GM19468 (cell line): ENCODE data around the gene AMOTL1.
"Not testable (repeated sequence)": the region's sequence is repeated elsewhere in the genome, so short reads cannot be mapped to it uniquely, and the experiment has no call there.

Experiments
- ATAC-seq: cut with Tn5 transposase; IDR thresholded peaks from one replicate; pipeline ENCODE4 v1.9.1; 2021; ENCODE audit warnings: mild to moderate bottlenecking, moderate library complexity, moderate number of reproducible peaks; ENCODE audit not compliant: unreplicated experiment; ENCODE audit errors: extremely low read depth

Gene AMOTL1

GRCh38 chr11:94812724-94813720 is 44.9 kb downstream of the AMOTL1 start:
- ATAC-seq: not testable (repeated sequence)

GRCh38 chr11:94814272-94814976 is 46.3 kb downstream of the AMOTL1 start:
- no peak for ATAC-seq

DNA sequence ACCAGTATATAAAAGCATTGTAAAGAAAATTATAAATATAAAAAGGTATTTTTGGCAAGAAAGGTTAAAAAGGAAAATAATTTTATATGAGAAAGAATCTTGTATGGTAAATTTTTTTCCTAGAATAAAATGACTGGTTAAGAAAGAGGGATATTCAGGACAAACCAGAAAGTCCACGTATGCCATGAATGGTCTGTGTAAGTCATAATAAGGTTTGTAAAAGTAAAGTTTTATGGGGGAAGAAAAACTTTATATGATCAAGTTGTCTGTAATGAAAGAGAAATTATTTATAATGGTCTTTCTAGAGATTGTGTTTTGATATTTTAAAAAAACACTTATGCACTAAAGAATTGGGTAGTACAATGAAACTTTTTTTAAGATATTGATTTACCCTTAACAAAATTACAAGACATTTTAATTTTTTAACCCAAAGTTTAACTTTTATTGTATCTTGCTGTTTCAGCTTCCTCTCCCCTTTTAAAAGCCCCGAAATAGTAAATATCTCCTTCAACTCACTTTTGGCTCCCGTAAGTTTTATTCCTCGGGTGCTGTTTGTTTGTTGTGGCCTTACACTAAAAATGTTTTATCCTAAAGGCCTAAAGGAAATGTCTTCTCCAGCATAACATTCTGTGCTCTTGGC is 47.7 kb downstream of the AMOTL1 start:
- no peak for ATAC-seq

GRCh38 chr11:94820480-94820879 is 52.3 kb downstream of the AMOTL1 start:
- ATAC-seq: no peak

DNA sequence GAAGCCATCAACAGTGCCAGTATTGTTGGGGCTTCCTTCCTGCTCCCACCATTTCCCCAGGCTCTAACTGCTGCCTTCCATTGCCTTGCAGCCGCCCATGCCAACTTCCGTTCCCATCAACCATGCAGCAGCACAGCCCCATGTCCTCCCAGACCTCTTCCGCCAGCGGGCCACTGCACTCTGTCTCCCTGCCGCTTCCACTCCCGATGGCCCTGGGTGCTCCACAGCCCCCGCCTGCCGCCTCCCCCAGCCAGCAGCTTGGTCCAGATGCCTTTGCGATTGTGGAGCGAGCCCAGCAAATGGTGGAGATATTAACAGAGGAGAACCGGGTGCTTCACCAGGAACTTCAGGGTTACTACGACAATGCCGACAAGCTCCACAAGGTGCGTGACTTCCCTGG is 53.3 kb downstream of the AMOTL1 start:
- ATAC-seq: no peak

DNA sequence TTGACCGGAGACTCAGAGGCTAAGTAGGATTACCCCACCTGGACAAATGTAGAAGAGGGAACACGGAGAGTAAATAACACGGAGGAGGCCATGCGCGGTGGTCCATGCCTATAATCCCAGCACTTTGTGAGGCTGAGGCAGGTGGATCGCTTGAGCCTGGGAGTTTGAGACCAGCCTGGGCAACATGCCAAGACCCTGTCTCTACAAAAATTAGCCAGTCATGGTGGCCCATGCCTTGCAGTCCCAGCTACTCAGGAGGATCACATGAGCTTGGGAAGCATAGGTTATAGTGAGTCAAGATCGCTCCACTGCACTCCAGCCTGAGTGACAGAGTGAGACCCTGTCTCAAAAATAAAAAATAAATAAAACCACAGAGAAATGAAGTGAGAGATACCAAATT is 53.9 kb downstream of the AMOTL1 start:
- ATAC-seq: no peak

DNA sequence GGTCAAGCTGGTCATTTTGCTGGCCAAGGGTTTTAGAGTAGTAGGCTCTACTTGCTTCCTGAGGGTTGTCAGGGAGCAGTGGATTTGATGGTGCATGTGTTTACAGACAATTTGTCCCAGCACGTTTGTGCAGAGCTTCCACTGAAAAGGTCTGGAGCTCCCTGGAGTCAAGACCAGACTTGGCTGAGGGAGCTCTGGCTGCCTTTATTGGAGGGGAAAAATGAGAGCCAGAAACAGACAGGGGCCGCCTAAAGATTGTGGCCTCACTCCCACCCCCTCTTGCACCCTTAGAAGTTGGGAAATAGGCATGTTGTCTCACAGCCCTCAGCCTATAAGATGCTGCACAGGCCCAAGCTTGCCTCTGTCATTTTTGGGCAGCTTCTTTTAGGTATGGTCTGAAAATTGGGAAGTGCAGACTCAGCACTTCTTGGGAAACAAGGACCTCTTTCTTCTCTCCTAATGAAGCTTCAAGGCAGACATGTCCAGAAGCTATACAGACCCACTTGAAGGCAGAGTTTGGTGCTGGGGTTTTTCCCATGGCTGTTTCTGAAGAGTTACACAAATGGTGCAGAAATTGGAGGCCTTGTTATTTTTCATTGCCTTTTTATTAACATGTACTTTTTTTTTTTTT is 55.1 kb downstream of the AMOTL1 start:
- no peak for ATAC-seq

GRCh38 chr11:94825031-94825430 is 56.9 kb downstream of the AMOTL1 start:
- ATAC-seq: no peak

DNA sequence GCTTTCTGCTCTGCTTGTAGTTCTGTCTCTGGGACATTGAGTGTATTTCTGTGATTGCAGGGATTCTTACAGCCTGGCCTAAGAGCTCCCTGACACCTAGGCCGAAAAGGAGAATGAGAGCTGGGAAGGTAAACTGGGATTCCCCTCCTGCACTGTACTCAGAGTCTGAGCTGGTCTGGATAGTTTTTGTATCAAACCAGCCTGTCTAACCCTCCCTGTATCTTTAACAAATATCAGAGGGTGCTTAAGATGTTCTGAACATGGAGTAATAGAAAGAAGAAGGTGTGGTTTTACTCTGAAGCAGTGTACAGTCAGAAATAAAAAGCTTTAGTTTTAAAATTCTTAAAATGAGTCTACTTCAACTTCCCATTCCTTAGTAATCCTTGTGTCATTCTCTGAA is 57.3 kb downstream of the AMOTL1 start:
- ATAC-seq: no peak

- no peak for ATAC-seq
These were observed 58.3 kb downstream of the AMOTL1 start for GRCh38 chr11:94826415-94826814.

DNA sequence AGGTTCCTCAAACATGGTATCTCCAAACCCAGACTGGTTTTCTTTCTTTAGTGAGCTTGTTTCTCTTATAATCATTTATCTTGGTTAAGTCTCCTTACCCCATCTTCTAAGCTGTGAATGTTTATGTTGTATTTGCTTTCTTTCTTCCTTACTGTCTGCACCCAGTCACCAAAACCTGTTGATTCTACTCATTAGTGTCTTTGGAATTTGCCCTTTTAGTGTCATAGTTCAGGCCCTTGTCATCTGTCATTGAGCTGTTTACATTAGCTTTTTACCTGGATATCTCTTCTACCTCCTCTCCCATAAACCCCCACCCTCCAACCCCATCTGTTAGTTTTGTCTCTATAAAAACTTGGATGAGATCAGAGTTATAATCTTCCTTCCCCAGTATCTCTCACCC is 59.9 kb downstream of the AMOTL1 start:
- ATAC-seq: no peak

GRCh38 chr11:94830722-94831510 is 62.8 kb downstream of the AMOTL1 start:
- ATAC-seq: no peak

DNA sequence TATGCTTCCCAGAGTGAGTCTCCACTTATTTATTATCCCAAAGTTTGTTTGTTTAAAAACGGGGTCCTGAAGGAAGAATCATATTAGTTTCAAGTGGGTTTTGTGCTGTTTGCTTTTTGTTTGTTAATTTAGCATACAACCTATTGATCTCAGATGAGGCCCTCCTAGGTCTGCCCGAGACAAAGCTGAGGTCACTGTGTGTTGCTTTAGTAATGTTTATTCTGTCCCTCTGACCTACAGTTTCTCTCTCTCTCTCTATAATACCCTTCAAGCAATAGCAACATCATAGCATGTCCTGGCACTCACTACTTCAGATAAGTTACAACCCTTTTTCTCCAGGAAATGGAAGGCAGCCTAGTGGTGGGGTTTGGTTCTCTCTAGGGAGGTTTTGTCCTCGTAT is 63.4 kb downstream of the AMOTL1 start:
- no peak for ATAC-seq

DNA sequence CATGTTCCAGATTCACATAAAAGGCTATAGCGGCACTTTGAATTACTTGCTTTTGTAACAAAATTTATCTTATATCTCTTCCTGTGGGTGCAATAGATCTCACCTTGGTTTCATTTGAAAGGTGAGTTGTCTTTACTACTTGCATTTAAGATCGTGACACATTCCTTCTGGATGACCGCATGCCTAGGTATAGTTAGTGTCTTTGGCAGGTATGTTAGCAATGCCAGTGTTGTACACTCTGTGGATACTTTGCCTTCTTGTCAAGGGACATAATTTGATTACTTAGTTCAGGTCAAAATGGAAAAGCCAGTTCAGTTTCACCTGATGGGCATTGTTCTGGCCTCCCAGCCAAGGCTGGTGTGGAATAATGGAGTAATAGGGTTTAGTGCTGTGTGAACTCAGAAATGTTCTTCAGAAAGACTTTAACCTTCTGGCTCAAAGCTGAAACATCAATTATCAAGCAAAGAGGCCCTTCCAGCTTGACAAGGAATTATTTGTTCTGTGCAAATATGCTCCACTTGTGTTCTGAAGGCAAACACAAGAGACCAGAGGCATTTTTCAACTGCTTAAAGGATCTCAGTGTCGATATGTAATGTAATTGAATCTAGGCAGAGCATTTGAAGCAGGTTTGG is 64.6 kb downstream of the AMOTL1 start:
- ATAC-seq: no peak

DNA sequence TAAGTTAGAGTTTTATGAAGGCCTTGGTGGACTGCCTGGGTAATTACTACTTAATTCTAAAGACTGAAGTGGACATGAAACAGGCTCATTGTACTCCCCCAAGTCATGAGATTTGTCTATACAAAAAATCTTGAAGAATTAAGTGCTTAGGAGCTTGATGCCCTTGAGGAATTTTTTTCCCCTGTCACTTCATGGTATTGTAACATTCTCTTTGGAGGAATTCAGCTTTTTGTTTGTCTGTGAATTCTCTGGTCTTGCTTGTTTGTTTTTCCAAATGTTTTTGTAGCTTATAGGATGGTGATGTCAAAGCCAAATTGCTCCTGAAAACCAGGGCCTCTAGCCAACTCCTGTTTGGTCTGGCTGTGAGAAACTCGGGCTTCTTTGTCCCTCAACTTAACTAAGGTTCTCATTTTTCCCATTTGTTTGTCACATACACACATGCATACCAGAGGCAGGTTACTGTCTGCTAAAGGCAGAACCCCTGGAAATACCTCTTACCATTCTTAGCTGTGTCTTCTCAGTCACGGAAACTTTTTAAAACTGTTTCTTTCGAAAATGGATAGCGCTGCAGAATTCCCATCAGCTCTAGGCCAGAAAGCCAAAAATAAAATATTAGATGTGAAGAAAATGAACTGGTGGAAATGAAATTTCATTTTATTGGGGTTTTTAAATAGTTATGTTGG is 66.9 kb downstream of the AMOTL1 start:
- ATAC-seq: no peak

DNA sequence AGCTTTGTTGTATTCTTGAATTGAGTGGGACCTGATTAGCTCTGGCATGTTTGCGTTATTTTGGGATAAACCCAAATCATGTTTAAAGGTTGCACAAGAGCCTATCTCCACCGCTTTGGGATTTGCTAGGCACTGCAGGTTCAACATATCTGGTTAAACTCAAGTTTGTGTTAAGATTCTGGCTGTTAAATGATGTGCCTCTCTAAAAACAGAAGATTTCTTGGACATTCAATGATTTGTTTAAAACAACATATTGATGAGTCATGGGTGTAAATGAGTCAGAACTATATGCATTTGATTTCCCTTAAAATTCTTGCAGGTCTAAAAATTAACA is 67.4 kb downstream of the AMOTL1 start:
- no peak for ATAC-seq

DNA sequence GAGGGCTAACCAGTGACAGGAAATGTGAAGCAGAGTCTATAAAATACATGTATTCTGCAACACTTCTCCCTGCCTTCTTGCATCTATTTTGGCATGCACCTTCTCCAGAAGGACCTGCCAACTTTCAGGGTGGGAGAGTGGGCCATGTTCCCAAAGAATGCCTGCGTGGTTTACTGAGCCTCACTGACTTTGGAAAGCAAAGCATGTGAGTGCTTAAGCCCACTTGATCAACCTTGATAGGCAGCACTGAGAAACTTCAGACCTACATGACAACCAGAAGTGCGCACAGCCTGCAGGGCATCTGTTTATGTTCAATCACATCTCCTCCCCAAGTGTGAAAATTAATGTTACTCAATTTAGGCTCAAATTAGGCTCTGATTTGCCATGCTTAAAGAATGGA is 69.2 kb downstream of the AMOTL1 start:
- no peak for ATAC-seq

DNA sequence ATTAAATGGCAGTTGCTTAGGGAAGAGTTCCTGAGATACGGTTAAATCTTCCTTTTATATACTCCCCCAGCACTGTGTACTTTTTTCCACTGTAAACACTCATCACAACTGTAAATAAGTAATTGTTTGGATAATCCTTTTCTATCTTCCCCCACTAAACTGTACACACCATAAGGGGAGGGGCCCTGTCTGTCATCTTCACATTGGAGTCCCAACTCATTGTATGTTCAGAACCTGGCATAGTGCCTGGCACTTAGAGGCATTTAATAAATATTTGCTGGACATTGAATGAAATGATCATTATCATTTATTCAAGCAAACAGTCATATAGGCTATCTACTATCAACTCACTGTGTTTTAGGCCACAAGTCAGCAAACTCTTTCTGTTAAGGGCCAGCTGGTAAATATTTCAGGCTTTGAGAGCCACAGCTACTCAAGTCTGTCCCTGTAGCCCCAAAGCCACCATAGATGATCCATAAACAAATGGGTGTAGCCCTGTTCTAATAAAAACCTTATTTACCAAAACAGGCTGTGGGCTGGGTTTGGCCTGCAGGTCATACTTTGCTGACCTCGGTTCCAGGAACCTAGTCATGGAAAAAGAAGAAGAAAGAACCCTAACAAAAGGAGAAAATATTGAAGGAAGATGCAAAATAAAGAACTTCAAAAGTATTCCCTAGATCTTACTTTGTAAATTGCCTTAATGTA is 70.0 kb downstream of the AMOTL1 start:
- no peak for ATAC-seq
